Pancreas (tissue), 10 donors: Measurements from ENCODE around the gene OR6N2. TPM values are rescaled to one million over a fixed set of nuclear protein-coding genes. Genes with fewer than 3 reads are reported as not detected.

Experiments
- ATAC-seq, 4 donors: fragments of 200-7000 bp; cut with Tn5 transposase; one replicate each; pipeline versions ENCODE4 v1.8.0 to v1.9.1; 2020; ENCODE audit warnings: mild to moderate bottlenecking in 4 of 4, moderate library complexity in 4 of 4
- DNase-seq, 6 donors: peaks; one replicate each; pipeline ENCODE4 v3.0.0-alpha.2; 2020
- FAIRE-seq: peaks from 2 replicates; lab custom pipeline; 2012; peaks lifted over from hg19 to GRCh38; lab: Jason Lieb, UNC
- H3K27ac ChIP-seq, 4 donors: fragments of 200-600 bp; sonication (generic); 1 replicate in 3 of 4; 2 replicates in 1 of 4; pipeline versions ENCODE4 v1.5.0 to v1.8.0; 2020
- H3K27me3 ChIP-seq, 4 donors: fragments of 200-600 bp; one replicate each; pipeline ENCODE4 v1.8.0; 2021
- H3K36me3 ChIP-seq, 3 donors: fragments of 200-600 bp; sonication (generic) in 1 of 3; one replicate each; pipeline versions ENCODE4 v1.5.0 to v1.8.0; 2020 to 2021
- H3K4me1 ChIP-seq, 3 donors: fragments of 200-600 bp; one replicate each; pipeline ENCODE4 v1.8.0; 2021
- H3K4me3 ChIP-seq, 4 donors: fragments of 200-600 bp; sonication (generic) in 2 of 4; one replicate each; pipeline versions ENCODE4 v1.5.0 to v1.8.0; 2020 to 2021
- H3K9me3 ChIP-seq, 4 donors: fragments of 200-600 bp; one replicate each; pipeline ENCODE4 v1.8.0; 2021
- CTCF ChIP-seq, 4 donors: fragments of 200-600 bp; sonication (generic) in 3 of 4; IDR thresholded peaks; one replicate each; pipeline versions ENCODE4 v1.5.0 to v1.8.0; 2021; ENCODE audit warnings: antibody characterized with exemption in 4 of 4
- WGBS, 2 donors: extraction: QIAGEN DNeasy Blood & Tissue Kit; methylation state at CpG; one replicate each; pipeline ENCODE4 v1.1.7; 2013; 5-methylcytosine and 5-hydroxymethylcytosine counted together
- intact Hi-C, 3 donors: fragments of 100-400 bp; cut with DNase I; formaldehyde crosslinking; loops; one replicate each; pipeline versions ENCODE4 v1.11.1 to v1.14.2; 2022
- polyA plus RNA-seq, 2 donors: library from polyadenylated mRNA; stranded (reverse); fragments of 200-250 nt; gene quantifications; one replicate each; pipeline ENCODE4 v1.2.3, GENCODE V29; 2013
- total RNA-seq, 6 donors: library from RNA; stranded (reverse); fragmentation: NEBNext Ultra II Directional in 4 of 6; extraction: Animal tissue kit (Norgen Biotek cat#: 25700) in 4 of 6; gene quantifications; one replicate each; pipeline versions ENCODE4 v1.2.1 to v1.2.4, GENCODE V29; 2021 to 2023
- donor health status: healthy with polysubstance abuse.
- donor health status: DM: no; HTN: no; CAD: no; lungs with moderate emphysema.
- donor health status: DM: no; HTN: no; CAD: no.
- donor health status: control.
- donor health status: control.
- donor health status: Bipolar disorder and iron deficiency.
- donor health status: DM: yes; HTN: yes; CAD: no.
- donor health status: DM: no; HTN: no; CAD: no.
- donor health status: DM: no; HTN: no; CAD: no.
- donor health status: DM: yes; HTN: yes; CAD: no.

OR6N2 gene
- total and polyA plus RNA-seq, 8 donors, result not detected

- intact Hi-C loops, result no loop called here
- Histone ChIP-seq H3K4me1 (no peaks in the 10 kb centered on the region), H3K36me3 (no peaks in the 10 kb centered on the region), H3K27ac (no peak overlapping the region), H3K9me3 (no peaks in the 10 kb centered on the region), H3K4me3 (no peak overlapping the region), H3K27me3 (no peaks in the 10 kb centered on the region)
- FAIRE-seq, result no peak
- no peak for TF ChIP-seq CTCF (IDR thresholded peaks at IDR 0.05)
- DNase-seq, result no peak
- WGBS, 2 donors, result 52 to 69% methylated on average over 1 of the region's 1 CpG
- no peak for ATAC-seq
Measured at GRCh38 chr1:158801396-158801795, 20.4 kb upstream of the OR6N2 start.

- no peaks in the 10 kb centered on the region for H3K36me3 ChIP-seq
- H3K9me3 ChIP-seq, result no peaks in the 10 kb centered on the region
- no peak overlapping the region for H3K27ac ChIP-seq
- no peaks in the 10 kb centered on the region for H3K27me3 ChIP-seq
- no peak for TF ChIP-seq CTCF (IDR thresholded peaks at IDR 0.05)
- intact Hi-C loops, result no loop called here
- DNase-seq (no peak), ATAC-seq (no peak), FAIRE-seq (no peak)
- H3K4me1 ChIP-seq, result no peaks in the 10 kb centered on the region
- no peak overlapping the region for H3K4me3 ChIP-seq
- 50 to 70% methylated on average over 2 of the region's 2 CpGs for WGBS, 2 donors
Measured at GRCh38 chr1:158800526-158800925, 19.5 kb upstream of the OR6N2 start.

- H3K27ac ChIP-seq, result no peak overlapping the region
Measured at GRCh38 chr1:158799689-158800088, 18.7 kb upstream of the OR6N2 start.

GRCh38 chr1:158798531-158798930 is 17.5 kb upstream of the OR6N2 start:
- no peak for ATAC-seq
- no peak overlapping the region for H3K4me3 ChIP-seq
- no peaks in the 10 kb centered on the region for H3K36me3 ChIP-seq
- DNase-seq, result no peak
- H3K4me1 ChIP-seq, result no peaks in the 10 kb centered on the region
- no peak for FAIRE-seq
- no peaks in the 10 kb centered on the region for H3K9me3 ChIP-seq
- intact Hi-C loops, result no loop called here
- TF ChIP-seq CTCF (IDR thresholded peaks at IDR 0.05), result no peak
- 43 to 51% methylated on average over 3 of the region's 3 CpGs for WGBS, 2 donors
- H3K27ac ChIP-seq, result no peak overlapping the region
- H3K27me3 ChIP-seq, result no peaks in the 10 kb centered on the region

More at GRCh38 chr1:158799689-158800088, 18.7 kb upstream of the OR6N2 start:
- H3K9me3 ChIP-seq, result no peaks in the 10 kb centered on the region
- FAIRE-seq (no peak), DNase-seq (no peak), ATAC-seq (no peak)
- H3K4me1 ChIP-seq, result no peaks in the 10 kb centered on the region
- no peak overlapping the region for H3K4me3 ChIP-seq
- no peaks in the 10 kb centered on the region for H3K36me3 ChIP-seq
- TF ChIP-seq CTCF (IDR thresholded peaks at IDR 0.05), result no peak
- WGBS, 2 donors, result 60 to 71% methylated on average over 4 of the region's 4 CpGs
- no peaks in the 10 kb centered on the region for H3K27me3 ChIP-seq
- intact Hi-C loops, result no loop called here

GRCh38 chr1:158794247-158794646 is 13.2 kb upstream of the OR6N2 start:
- TF ChIP-seq CTCF (IDR thresholded peaks at IDR 0.05), result no peak
- ATAC-seq (no peak), DNase-seq (no peak), FAIRE-seq (no peak)
- no peak overlapping the region for H3K27ac ChIP-seq
- H3K9me3 ChIP-seq, result no peaks in the 10 kb centered on the region
- H3K36me3 ChIP-seq, result no peaks in the 10 kb centered on the region
- intact Hi-C loops, result no loop called here
- 36 to 50% methylated on average over 6 of the region's 6 CpGs for WGBS, 2 donors
- no peaks in the 10 kb centered on the region for H3K4me1 ChIP-seq
- no peaks in the 10 kb centered on the region for H3K27me3 ChIP-seq
- no peak overlapping the region for H3K4me3 ChIP-seq
